OCI-LY7 (cell line): ENCODE data around the gene TRIM41. TPM values are rescaled to one million over a fixed set of nuclear protein-coding genes. Genes with fewer than 3 reads are reported as not detected.

Experiments
- BruUV-seq: library from RNA; stranded (reverse); fragments of 400-500 nt; replicated peaks from 2 replicates; lab custom pipeline; 2021; lab: Mats Ljungman, UMichigan
- CTCF ChIA-PET: fragments of 300-600 bp; sonication (Branson Sonifier 250); formaldehyde crosslinking; loops from one replicate; lab custom pipeline; 2022; ENCODE audit warnings: antibody characterized with exemption; ENCODE audit not compliant: unreplicated experiment; lab: Charles Lee
- POLR2A ChIA-PET: fragments of 300-600 bp; sonication (Branson Sonifier 250); formaldehyde crosslinking; loops from one replicate; lab custom pipeline; 2022; ENCODE audit warnings: antibody characterized with exemption; lab: Charles Lee
- DNase-seq: peaks from one replicate; pipeline ENCODE4 v3.0.0-alpha.2; 2015; ENCODE audit warnings: low spot score
- H2AFZ ChIP-seq: fragments of 200-600 bp; sonication (generic), shearing (Covaris generic); 2 replicates; pipeline ENCODE4 v1.6.1; 2014; ENCODE audit warnings: mild to moderate bottlenecking, antibody characterized with exemption, low read length, moderate library complexity
- H3K27ac ChIP-seq: fragments of 200-600 bp; sonication (generic); 2 replicates; pipeline ENCODE4 v1.5.1; 2014; ENCODE audit warnings: mixed run types, low read depth, mild to moderate bottlenecking, moderate library complexity, low read length, inconsistent platforms; ENCODE audit not compliant: poor library complexity, severe bottlenecking
- H3K36me3 ChIP-seq: fragments of 200-600 bp; sonication (generic); 2 replicates; pipeline ENCODE4 v1.6.1; 2014; ENCODE audit warnings: mild to moderate bottlenecking, antibody characterized with exemption, low read length, moderate library complexity, mixed read lengths; ENCODE audit not compliant: insufficient read depth
- H3K4me1 ChIP-seq: fragments of 200-600 bp; sonication (generic); 2 replicates; pipeline ENCODE4 v1.5.1; 2014; ENCODE audit warnings: mild to moderate bottlenecking, low read length; ENCODE audit not compliant: insufficient read depth, poor library complexity, severe bottlenecking
- H3K4me2 ChIP-seq: fragments of 200-600 bp; sonication (generic); 2 replicates; pipeline ENCODE4 v1.6.1; 2014; ENCODE audit warnings: mild to moderate bottlenecking, low read length
- H3K4me3 ChIP-seq: fragments of 200-600 bp; sonication (generic); 2 replicates; pipeline ENCODE4 v1.5.1; 2014; ENCODE audit warnings: mild to moderate bottlenecking, low read depth, low read length; ENCODE audit not compliant: poor library complexity, severe bottlenecking
- H3K79me2 ChIP-seq: fragments of 200-600 bp; sonication (generic); 2 replicates; pipeline ENCODE4 v1.6.1; 2016; ENCODE audit warnings: low read depth, mild to moderate bottlenecking, low read length, moderate library complexity, mixed read lengths; ENCODE audit not compliant: insufficient read depth
- H3K9me2 ChIP-seq: fragments of 200-600 bp; sonication (generic); 2 replicates; pipeline ENCODE4 v1.6.1; 2016; ENCODE audit warnings: mild to moderate bottlenecking, low read length, mixed read lengths; ENCODE audit not compliant: insufficient read depth
- H3K9me3 ChIP-seq: fragments of 200-600 bp; sonication (generic); 2 replicates; pipeline ENCODE4 v1.6.1; 2014; ENCODE audit warnings: mild to moderate bottlenecking, mixed run types, low read length, mixed read lengths
- H4K20me1 ChIP-seq: fragments of 200-600 bp; sonication (generic); 2 replicates; pipeline ENCODE4 v1.6.1; 2014; ENCODE audit warnings: mild to moderate bottlenecking, antibody characterized with exemption, low read length, moderate library complexity, mixed read lengths; ENCODE audit not compliant: insufficient read depth
- CTCF ChIP-seq: fragments of 200-600 bp; sonication (generic); conservative IDR thresholded peaks from 2 replicates; pipeline ENCODE4 v1.5.1; 2014; ENCODE audit warnings: mild to moderate bottlenecking, antibody characterized with exemption, low read length, moderate library complexity, mixed read lengths
- EZH2phosphoT487 ChIP-seq: fragments of 200-600 bp; sonication (generic); IDR thresholded peaks from 2 replicates; pipeline ENCODE4 v1.6.1; 2018; ENCODE audit warnings: low read depth, borderline replicate concordance, mild to moderate bottlenecking, mixed run types, antibody characterized with exemption, low read length, moderate library complexity, mixed read lengths
- intact Hi-C: fragments of 100-400 bp; cut with micrococcal nuclease; formaldehyde crosslinking; loops from one replicate; pipeline ENCODE4 v1.10.0; 2022; ENCODE audit not compliant: unreplicated experiment
- total RNA-seq, 2 experiments: library from RNA; depleted of rRNA in 1 of 2; stranded (reverse); fragments of >200 nt in 1 of 2; shearing (Covaris generic) in 1 of 2; gene quantifications; 2 replicates each; pipeline ENCODE4 v1.2.3, GENCODE V29; 2014 to 2022

Gene TRIM41
- total RNA-seq, 2 experiments from 2014 or later = 30.2 to 73.4 TPM

GRCh38 chr5:181194489-181195248 is 28.4 kb upstream of the TRIM41 start:
- TF ChIP-seq CTCF = no peak
- TF ChIP-seq EZH2phosphoT487 = no peak
- intact Hi-C loops = no loop called here
- Histone ChIP-seq H3K79me2 (peaks cover 8% of the 10 kb centered on the region; the same call in 1 of the 2 replicates), H4K20me1 (no peaks in the 10 kb centered on the region), H3K36me3 (no peaks in the 10 kb centered on the region), H3K4me1 (peaks cover 33% of the 10 kb centered on the region), H3K27ac (no peak overlapping the region), H2AFZ (no peak overlapping the region), H3K4me3 (no peak overlapping the region), H3K9me2 (no peaks in the 10 kb centered on the region), H3K4me2 (no peak overlapping the region), H3K9me3 (no peaks in the 10 kb centered on the region)
- POLR2A ChIA-PET = interaction anchor here (1.3 kb wide), 1 partner anchor 12 kb away, joined by 5 read pairs; no protein-coding TSS in a partner anchor
- BruUV-seq = no TSS peak
- DNase-seq = no peak
- CTCF ChIA-PET = no interaction called here

- Histone ChIP-seq H3K4me3 (no peak overlapping the region), H3K4me2 (no peak overlapping the region), H3K27ac (no peak overlapping the region), H4K20me1 (no peaks in the 10 kb centered on the region), H3K36me3 (no peaks in the 10 kb centered on the region), H3K9me3 (no peaks in the 10 kb centered on the region), H2AFZ (no peak overlapping the region), H3K4me1 (peaks cover 38% of the 10 kb centered on the region), H3K79me2 (peaks cover 8% of the 10 kb centered on the region; the same call in 1 of the 2 replicates), H3K9me2 (no peaks in the 10 kb centered on the region)
- no TSS peak for BruUV-seq
- no peak for TF ChIP-seq EZH2phosphoT487
- TF ChIP-seq CTCF = no peak
- no peak for DNase-seq
- ChIA-PET CTCF (no interaction called here), POLR2A (no interaction called here)
- intact Hi-C loops = no loop called here
Measured at GRCh38 chr5:181195249-181195761, 27.8 kb upstream of the TRIM41 start.
